ENCODE measurements around the gene INPP4B. TPM values are rescaled to one million over a fixed set of nuclear protein-coding genes. Genes with fewer than 3 reads are reported as not detected.

INPP4B gene
- total RNA-seq, 2 donors from 2014 or later, result 10.0 to 14.1 TPM

DNA sequence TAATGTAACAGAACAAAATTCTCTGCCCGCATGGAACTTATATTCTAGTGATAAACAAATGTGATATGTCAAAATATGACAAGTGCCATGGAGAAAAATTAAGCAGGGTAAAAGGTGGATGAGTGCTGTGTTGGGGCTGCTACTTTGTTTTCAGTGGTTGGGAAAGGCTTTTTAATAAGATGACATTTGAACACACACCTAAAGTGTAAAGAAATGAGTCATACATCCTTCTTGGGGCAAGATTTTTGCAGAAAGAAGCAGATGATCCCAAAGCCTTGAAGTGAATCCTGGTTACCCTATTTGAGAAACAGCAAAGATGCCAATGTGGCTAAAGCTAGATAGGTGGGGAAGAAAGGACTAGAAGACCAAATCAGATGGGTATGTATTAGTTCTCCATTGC, 564.1 kb downstream of the INPP4B start:
- no peaks in the 10 kb centered on the region for H3K36me3 ChIP-seq
- no peak overlapping the region for H3K4me3 ChIP-seq
- no peak overlapping the region for H3K9ac ChIP-seq (ENCODE audit: low read depth in 2 of 2, low read length in 2 of 2)
- intact Hi-C loops (cut with DNase I), result no loop called here
- H3K27me3 ChIP-seq, result no peaks in the 10 kb centered on the region
- no peaks in the 10 kb centered on the region for H3K4me1 ChIP-seq
- TF ChIP-seq, protein P1, sequence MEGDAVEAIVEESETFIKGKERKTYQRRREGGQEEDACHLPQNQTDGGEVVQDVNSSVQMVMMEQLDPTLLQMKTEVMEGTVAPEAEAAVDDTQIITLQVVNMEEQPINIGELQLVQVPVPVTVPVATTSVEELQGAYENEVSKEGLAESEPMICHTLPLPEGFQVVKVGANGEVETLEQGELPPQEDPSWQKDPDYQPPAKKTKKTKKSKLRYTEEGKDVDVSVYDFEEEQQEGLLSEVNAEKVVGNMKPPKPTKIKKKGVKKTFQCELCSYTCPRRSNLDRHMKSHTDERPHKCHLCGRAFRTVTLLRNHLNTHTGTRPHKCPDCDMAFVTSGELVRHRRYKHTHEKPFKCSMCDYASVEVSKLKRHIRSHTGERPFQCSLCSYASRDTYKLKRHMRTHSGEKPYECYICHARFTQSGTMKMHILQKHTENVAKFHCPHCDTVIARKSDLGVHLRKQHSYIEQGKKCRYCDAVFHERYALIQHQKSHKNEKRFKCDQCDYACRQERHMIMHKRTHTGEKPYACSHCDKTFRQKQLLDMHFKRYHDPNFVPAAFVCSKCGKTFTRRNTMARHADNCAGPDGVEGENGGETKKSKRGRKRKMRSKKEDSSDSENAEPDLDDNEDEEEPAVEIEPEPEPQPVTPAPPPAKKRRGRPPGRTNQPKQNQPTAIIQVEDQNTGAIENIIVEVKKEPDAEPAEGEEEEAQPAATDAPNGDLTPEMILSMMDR (IDR thresholded peaks at IDR 0.05), result no peak
- no peak for DNase-seq
- no peak overlapping the region for H3K27ac ChIP-seq
- no peaks in the 10 kb centered on the region for H3K9me3 ChIP-seq

DNA sequence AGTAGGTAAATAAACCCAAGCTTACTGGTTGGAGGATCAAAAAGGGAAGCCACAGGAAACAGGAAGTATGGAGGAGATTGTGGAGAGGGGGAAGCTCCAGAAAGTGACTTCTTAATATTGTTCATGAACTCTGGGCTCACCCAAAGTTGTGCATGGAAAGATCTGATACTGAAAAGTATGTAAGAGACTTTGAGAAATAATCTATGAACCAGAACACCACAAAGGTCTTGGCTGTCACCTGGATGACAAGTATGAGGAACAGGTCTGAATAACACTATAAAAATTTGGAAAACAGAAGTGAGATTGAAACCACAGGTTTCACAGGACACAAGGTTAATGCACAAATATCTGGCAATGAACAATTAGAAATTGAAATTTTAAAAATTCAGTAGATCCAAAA, 567.4 kb downstream of the INPP4B start:
- Histone ChIP-seq H3K4me3 (no peak overlapping the region), H3K9ac (ENCODE audit: low read depth in 2 of 2, low read length in 2 of 2) (no peak overlapping the region), H3K27ac (no peak overlapping the region), H3K9me3 (no peaks in the 10 kb centered on the region), H3K36me3 (no peaks in the 10 kb centered on the region), H3K4me1 (no peaks in the 10 kb centered on the region), H3K27me3 (no peaks in the 10 kb centered on the region)
- TF ChIP-seq, protein P1 (IDR thresholded peaks at IDR 0.05), result no peak
- no peak for DNase-seq
- intact Hi-C loops (cut with DNase I), result no loop called here

DNA sequence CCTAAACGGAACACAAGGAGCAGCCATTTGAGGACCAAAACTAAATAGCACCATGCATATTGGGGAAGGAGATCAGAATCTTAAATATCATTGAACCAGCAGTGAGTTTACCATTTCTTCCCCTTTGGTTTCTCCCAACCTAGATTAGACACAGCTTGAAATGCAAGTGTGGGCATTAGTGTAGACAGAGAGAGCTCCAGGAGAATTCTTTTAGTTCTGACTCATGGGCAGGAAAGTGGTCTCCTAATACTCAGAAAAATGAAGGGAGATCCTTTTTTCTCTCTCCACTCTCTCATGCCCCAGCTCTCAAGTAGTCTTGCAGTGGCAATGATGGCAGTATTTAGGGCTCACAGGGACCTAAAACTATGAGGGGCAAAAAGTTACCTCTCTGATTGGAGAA, 567.9 kb downstream of the INPP4B start:
- H3K4me3 ChIP-seq, result no peak overlapping the region
- DNase-seq, result no peak
- TF ChIP-seq, protein P1 (IDR thresholded peaks at IDR 0.05), result no peak
- H3K36me3 ChIP-seq, result no peaks in the 10 kb centered on the region
- H3K4me1 ChIP-seq, result no peaks in the 10 kb centered on the region
- no peak overlapping the region for H3K9ac ChIP-seq (ENCODE audit: low read depth in 2 of 2, low read length in 2 of 2)
- intact Hi-C loops (cut with DNase I), result no loop called here
- H3K9me3 ChIP-seq, result no peaks in the 10 kb centered on the region
- H3K27ac ChIP-seq, result no peak overlapping the region
- H3K27me3 ChIP-seq, result no peaks in the 10 kb centered on the region

DNA sequence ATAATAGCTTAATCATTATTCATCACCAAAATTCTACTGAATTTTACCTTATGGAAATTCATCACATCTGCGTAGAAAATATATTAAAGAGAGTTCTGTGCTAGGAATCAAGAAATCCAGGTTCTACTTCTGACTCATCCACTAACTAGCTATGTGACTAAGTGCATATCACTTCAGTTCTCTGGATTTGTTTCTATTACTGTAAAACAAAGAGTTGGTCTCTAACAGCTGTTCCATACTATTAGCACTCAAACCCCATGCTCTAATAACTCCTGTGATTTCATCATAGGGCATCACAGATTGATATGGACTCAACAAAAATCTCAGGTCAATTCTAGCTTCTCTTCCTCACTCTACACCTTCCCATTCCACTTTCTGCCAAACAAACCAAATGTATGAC, 572.0 kb downstream of the INPP4B start:
- intact Hi-C loops (cut with DNase I), result no loop called here
- no peak for DNase-seq
- Histone ChIP-seq H3K4me3 (no peak overlapping the region), H3K27me3 (no peaks in the 10 kb centered on the region), H3K4me1 (no peaks in the 10 kb centered on the region), H3K36me3 (no peaks in the 10 kb centered on the region), H3K27ac (no peak overlapping the region), H3K9me3 (no peaks in the 10 kb centered on the region), H3K9ac (ENCODE audit: low read depth in 2 of 2, low read length in 2 of 2) (no peak overlapping the region)
- TF ChIP-seq, protein P1 (IDR thresholded peaks at IDR 0.05), result no peak

DNA sequence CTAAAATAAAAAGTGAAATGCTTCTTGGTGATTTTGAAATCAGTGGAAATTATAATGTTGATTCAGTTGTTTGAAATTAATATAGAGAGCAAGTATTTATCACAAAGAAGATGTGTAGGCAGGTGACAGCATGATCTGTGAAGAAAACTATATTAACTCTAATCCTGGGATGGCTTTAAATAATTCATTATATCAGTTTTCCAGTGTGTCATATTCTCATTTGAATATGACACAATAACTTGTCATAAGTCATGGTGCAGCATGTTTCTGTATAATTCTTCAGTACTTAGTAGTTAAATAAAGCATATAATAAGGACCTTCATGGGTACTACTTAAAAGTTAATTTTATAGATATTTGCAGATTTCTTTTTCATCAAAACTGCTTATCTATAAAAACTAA, 573.6 kb downstream of the INPP4B start:
- Histone ChIP-seq H3K27me3 (no peaks in the 10 kb centered on the region), H3K27ac (no peak overlapping the region), H3K9me3 (no peaks in the 10 kb centered on the region), H3K4me3 (no peak overlapping the region), H3K36me3 (no peaks in the 10 kb centered on the region), H3K4me1 (no peaks in the 10 kb centered on the region), H3K9ac (ENCODE audit: low read depth in 2 of 2, low read length in 2 of 2) (no peak overlapping the region)
- TF ChIP-seq, protein P1 (IDR thresholded peaks at IDR 0.05), result no peak
- intact Hi-C loops (cut with DNase I), result no loop called here
- no peak for DNase-seq

DNA sequence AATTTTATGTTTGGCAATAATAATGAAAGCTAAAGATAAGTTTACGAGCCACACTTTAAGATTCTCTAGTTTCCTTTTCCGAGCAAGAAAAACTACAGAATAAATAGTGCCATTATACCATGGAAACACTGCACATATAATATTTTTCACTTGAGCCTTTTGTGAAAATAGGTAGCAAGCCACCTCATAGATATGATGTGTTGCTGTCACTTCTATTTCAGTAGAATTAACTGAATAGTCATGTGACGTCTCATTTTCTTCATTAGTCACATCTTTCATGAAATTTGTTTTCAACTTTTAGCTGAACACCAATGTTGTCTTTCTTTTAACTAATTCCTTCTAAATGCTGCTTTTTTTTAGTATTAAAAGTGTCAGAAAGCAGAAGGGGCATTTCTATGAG, 574.3 kb downstream of the INPP4B start:
- Histone ChIP-seq H3K36me3 (no peaks in the 10 kb centered on the region), H3K9ac (ENCODE audit: low read depth in 2 of 2, low read length in 2 of 2) (no peak overlapping the region), H3K4me1 (no peaks in the 10 kb centered on the region), H3K4me3 (no peak overlapping the region), H3K27me3 (no peaks in the 10 kb centered on the region), H3K9me3 (no peaks in the 10 kb centered on the region), H3K27ac (no peak overlapping the region)
- TF ChIP-seq, protein P1 (IDR thresholded peaks at IDR 0.05), result no peak
- no peak for DNase-seq
- intact Hi-C loops (cut with DNase I), result no loop called here

Data from colonic mucosa (tissue), 4 donors.